ENCODE results near the gene ADI1.
"Not testable (repeated sequence)": the region's sequence is repeated elsewhere in the genome, so short reads cannot be mapped to it uniquely, and the experiment has no call there.

ADI1 gene

GRCh38 chr2:3493615-3494007, 25.7 kb downstream of the ADI1 start:
- DNase-seq (ENCODE audit: insufficient read length, low spot score) (no peak), FAIRE-seq (no peak)
- no peak for TF ChIP-seq CTCF (IDR thresholded peaks at IDR 0.05; ENCODE audit: insufficient read depth, missing control alignments)

DNA sequence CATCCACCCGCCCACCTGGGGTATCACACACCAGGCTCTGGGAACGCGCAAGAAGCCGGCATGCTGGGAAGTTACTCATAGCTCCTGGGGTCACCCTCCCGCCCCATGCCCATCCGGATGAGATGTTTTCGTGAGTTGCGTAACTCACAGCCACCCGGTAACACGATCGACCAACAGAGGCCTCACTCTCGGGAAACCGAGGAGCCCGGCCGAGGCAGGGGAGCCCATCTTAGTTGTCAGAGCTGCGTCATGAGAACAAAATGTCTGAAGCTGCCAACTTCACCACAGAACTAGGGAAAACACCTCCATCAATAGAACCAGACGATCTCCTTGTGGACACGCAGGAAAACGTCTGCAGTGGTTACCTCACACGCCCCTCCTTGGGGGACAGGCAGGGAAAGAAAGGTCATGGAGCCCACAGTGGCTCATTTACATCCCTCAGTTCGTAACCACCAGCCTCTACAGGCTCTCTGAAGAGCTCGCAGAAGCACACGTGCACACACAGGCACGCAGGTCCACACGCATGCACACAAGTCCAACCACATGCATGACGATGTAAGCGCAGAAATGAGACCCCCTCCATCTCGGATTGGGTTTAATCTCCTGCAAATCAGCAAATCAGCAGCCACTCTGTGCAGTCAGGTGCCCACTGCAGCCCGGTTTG, 26.2 kb downstream of the ADI1 start:
- no peak for DNase-seq (ENCODE audit: insufficient read length, low spot score)
- no peak for TF ChIP-seq CTCF (IDR thresholded peaks at IDR 0.05; ENCODE audit: insufficient read depth, missing control alignments)
- FAIRE-seq = no peak

GRCh38 chr2:3492475-3492787, 26.9 kb downstream of the ADI1 start:
- DNase-seq (ENCODE audit: insufficient read length, low spot score); FAIRE-seq: not testable (repeated sequence)

GRCh38 chr2:3491716-3492474, 27.4 kb downstream of the ADI1 start:
- DNase-seq (ENCODE audit: insufficient read length, low spot score) (peak; percentile 13), FAIRE-seq (no peak)
- TF ChIP-seq CTCF (IDR thresholded peaks at IDR 0.05; ENCODE audit: insufficient read depth, missing control alignments) = no peak

DNA sequence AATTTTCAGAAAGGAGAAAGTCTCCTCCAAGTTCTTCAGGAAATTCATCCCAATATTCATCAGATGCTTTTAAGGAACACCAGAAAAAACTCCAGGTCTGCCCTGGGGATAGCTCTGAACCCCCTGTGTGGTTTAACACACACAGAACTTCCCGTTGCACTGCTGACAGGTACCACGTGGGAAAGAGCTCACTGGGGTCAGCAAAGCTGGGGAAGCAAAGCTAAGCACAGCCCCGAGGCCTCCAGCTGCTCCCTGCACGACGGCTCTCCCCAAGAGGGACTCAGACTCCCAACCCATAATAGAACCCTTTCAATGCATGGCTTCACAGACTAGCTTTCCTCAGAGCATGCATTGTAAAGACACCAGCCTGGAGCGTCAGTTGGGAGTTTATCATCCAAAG, 28.0 kb downstream of the ADI1 start:
- no peak for TF ChIP-seq CTCF (IDR thresholded peaks at IDR 0.05; ENCODE audit: insufficient read depth, missing control alignments)
- FAIRE-seq (no peak), DNase-seq (ENCODE audit: insufficient read length, low spot score) (peak; percentile 6)

DNA sequence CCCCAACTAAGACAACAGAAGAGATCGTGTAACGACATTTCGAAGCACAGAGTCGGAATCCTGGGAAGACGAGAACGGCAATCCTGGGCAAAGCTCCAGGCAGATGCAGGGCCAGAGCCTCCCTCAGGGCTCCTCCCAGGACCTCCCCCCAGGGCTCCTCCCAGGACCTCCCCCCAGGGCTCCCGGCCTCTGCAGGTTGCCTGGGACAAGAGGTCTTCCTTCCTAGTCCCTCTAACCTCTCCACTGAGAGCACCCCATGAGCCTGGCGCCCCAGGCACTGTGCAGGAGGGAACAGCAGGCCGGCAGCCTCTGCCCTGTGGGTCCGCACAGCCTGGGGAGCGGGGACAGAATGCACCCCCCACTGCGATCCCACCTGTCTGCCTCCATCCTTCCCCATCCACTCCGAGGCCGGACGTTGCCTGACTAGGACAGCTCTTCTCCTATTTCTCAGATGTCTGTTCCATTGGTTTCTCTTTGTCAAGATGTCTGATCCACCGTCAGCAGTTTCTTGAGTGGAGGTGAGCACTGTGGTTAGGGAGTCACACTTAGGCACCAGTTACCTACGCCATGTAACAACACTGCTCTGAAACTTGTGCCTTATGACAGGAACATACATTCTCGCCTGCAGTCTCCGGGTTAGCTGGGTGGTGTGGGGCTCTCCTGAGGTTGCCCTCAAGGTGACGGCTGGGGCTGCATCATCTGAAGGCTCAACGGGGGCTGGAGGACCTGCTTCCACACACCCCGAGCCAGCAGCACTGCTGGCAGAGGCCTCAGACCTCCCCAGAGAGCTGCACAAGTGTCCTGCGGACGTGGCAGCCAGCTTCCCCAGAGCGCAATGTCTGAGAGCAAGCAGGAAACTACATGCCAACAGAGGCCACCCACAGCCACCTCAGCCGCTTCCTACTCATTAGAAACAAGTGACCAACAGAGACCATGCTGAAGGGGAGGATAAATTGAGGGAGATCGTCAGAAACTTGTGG, 28.9 kb downstream of the ADI1 start:
- TF ChIP-seq CTCF (IDR thresholded peaks at IDR 0.05; ENCODE audit: insufficient read depth, missing control alignments) = no peak
- no peak for FAIRE-seq

GRCh38 chr2:3489764-3490115, 29.6 kb downstream of the ADI1 start:
- peak; percentile 8 for DNase-seq (ENCODE audit: insufficient read length, low spot score)
- TF ChIP-seq CTCF (IDR thresholded peaks at IDR 0.05; ENCODE audit: insufficient read depth, missing control alignments) = no peak
- FAIRE-seq = no peak

More for the DNA sequence above, 28.9 kb downstream of the ADI1 start:
- DNase-seq (ENCODE audit: insufficient read length, low spot score) = peak; percentile 7
